CD14-positive monocyte (primary cell): ENCODE measurements around the gene ACACA. TPM values are rescaled to one million over a fixed set of nuclear protein-coding genes. Genes with fewer than 3 reads are reported as not detected.
A peak's percentile ranks its signal among the peaks of the same experiment; 100 is the strongest.
"Not testable (repeated sequence)": the region's sequence is repeated elsewhere in the genome, so short reads cannot be mapped to it uniquely, and the experiment has no call there.

Source experiments
- DNase-seq, 3 donors: peaks; one replicate each; pipeline ENCODE4 v3.0.0-alpha.2; 2011 to 2022
- H2AFZ ChIP-seq: 2 replicates; pipeline ENCODE4 v1.6.0; 2012; ENCODE audit warnings: mild to moderate bottlenecking, low read depth, low read length, inconsistent platforms; ENCODE audit not compliant: insufficient read depth, poor library complexity, severe bottlenecking
- H3K27ac ChIP-seq, 2 donors: 1 replicate in 1 of 2; 2 replicates in 1 of 2; pipeline ENCODE4 v1.5.1; 2012 to 2013; ENCODE audit warnings: low read length in 2 of 2, control low read depth in 1 of 2, inconsistent platforms in 1 of 2, low read depth in 1 of 2, mild to moderate bottlenecking in 1 of 2
- H3K27me3 ChIP-seq, 2 donors: one replicate each; pipeline versions ENCODE4 v1.6.0 to v1.6.1; 2011 to 2013; ENCODE audit warnings: low read length in 2 of 2; ENCODE audit not compliant: control insufficient read depth in 2 of 2, insufficient read depth in 2 of 2
- H3K36me3 ChIP-seq, 2 donors: replicated peaks in 1 of 2; 1 replicate in 1 of 2; 2 replicates in 1 of 2; pipeline versions ENCODE4 v1.5.1 to v1.6.1; 2012 to 2013; ENCODE audit warnings: low read length in 2 of 2, control low read depth in 1 of 2, inconsistent platforms in 1 of 2, mild to moderate bottlenecking in 1 of 2; ENCODE audit not compliant: insufficient read depth in 2 of 2, control insufficient read depth in 1 of 2
- H3K4me1 ChIP-seq, 2 donors: 1 replicate in 1 of 2; 2 replicates in 1 of 2; pipeline versions ENCODE4 v1.5.1 to v1.6.1; 2012 to 2013; ENCODE audit warnings: low read length in 2 of 2, control low read depth in 1 of 2, inconsistent platforms in 1 of 2, mild to moderate bottlenecking in 1 of 2, moderate library complexity in 1 of 2; ENCODE audit not compliant: insufficient read depth in 2 of 2, control insufficient read depth in 1 of 2
- H3K4me2 ChIP-seq: replicated peaks from 2 replicates; pipeline ENCODE3; 2012; ENCODE audit warnings: low read length, moderate library complexity, mild to moderate bottlenecking; ENCODE audit not compliant: poor library complexity, severe bottlenecking; ENCODE audit errors: extremely low read depth
- H3K4me3 ChIP-seq, 3 experiments: fragments of 200-600 bp in 1 of 3; sonication (generic) in 1 of 3; replicated peaks in 1 of 3; 1 replicate in 2 of 3; 2 replicates in 1 of 3; pipeline ENCODE4 v1.5.1; 2011 to 2013; ENCODE audit warnings: low read length in 3 of 3, mild to moderate bottlenecking in 3 of 3, control low read depth in 2 of 3, low read depth in 2 of 3, inconsistent platforms in 1 of 3, moderate library complexity in 1 of 3
- H3K79me2 ChIP-seq: 2 replicates; pipeline ENCODE4 v1.6.0; 2012; ENCODE audit warnings: mild to moderate bottlenecking, control low read depth, inconsistent platforms, low read length, moderate library complexity; ENCODE audit not compliant: insufficient read depth
- H3K9ac ChIP-seq: 2 replicates; pipeline ENCODE4 v1.6.0; 2017; ENCODE audit warnings: low read length, mild to moderate bottlenecking; ENCODE audit not compliant: insufficient read depth, poor library complexity, severe bottlenecking
- H3K9me3 ChIP-seq, 2 donors: replicated peaks in 1 of 2; 1 replicate in 1 of 2; 2 replicates in 1 of 2; pipeline versions ENCODE4 v1.5.1 to v1.6.1; 2012 to 2013; ENCODE audit warnings: low read length in 2 of 2, control low read depth in 1 of 2; ENCODE audit not compliant: control insufficient read depth in 1 of 2, insufficient read depth in 1 of 2
- H4K20me1 ChIP-seq: 2 replicates; pipeline ENCODE4 v1.6.0; 2012; ENCODE audit warnings: mild to moderate bottlenecking, low read length, control low read depth, moderate library complexity; ENCODE audit not compliant: insufficient read depth
- H3K27ac Mint-ChIP-seq, 7 donors: one replicate each; pipeline ENCODE4 v1.8.0; 2020; ENCODE audit warnings: mild to moderate bottlenecking in 7 of 7, mixed read lengths in 7 of 7, moderate library complexity in 6 of 7, inconsistent platforms in 2 of 7
- H3K27me3 Mint-ChIP-seq, 3 donors: one replicate each; pipeline ENCODE4 v1.8.0; 2021 to 2022; ENCODE audit warnings: low read depth in 3 of 3, mild to moderate bottlenecking in 3 of 3, mixed read lengths in 3 of 3, moderate library complexity in 3 of 3, inconsistent platforms in 1 of 3
- H3K36me3 Mint-ChIP-seq, 2 donors: one replicate each; pipeline ENCODE4 v1.8.0; 2020; ENCODE audit warnings: mixed read lengths in 2 of 2, inconsistent platforms in 1 of 2, mild to moderate bottlenecking in 1 of 2
- H3K4me1 Mint-ChIP-seq: one replicate; pipeline ENCODE4 v1.8.0; 2020; ENCODE audit warnings: mild to moderate bottlenecking, mixed read lengths
- H3K4me3 Mint-ChIP-seq, 2 donors: one replicate each; pipeline ENCODE4 v1.8.0; 2020; ENCODE audit warnings: mild to moderate bottlenecking in 2 of 2, mixed read lengths in 2 of 2, moderate library complexity in 1 of 2
- H3K9me3 Mint-ChIP-seq, 7 donors: one replicate each; pipeline ENCODE4 v1.8.0; 2020 to 2022; ENCODE audit warnings: mixed read lengths in 7 of 7, mild to moderate bottlenecking in 6 of 7, moderate library complexity in 6 of 7, inconsistent platforms in 2 of 7
- CTCF ChIP-seq: fragments of 200-600 bp; IDR thresholded peaks from one replicate; pipeline ENCODE4 v1.8.0; 2022; ENCODE audit warnings: antibody characterized with exemption, mild to moderate bottlenecking
- WGBS: methylation state at CpG from one replicate; pipeline ENCODE4 v1.1.5; 2013; ENCODE audit warnings: missing lambda C conversion rate; ENCODE audit not compliant: insufficient coverage; 5-methylcytosine and 5-hydroxymethylcytosine counted together
- intact Hi-C, 2 donors: fragments of 100-400 bp; cut with micrococcal nuclease; formaldehyde crosslinking; loops; one replicate each; pipeline versions ENCODE4 v1.15.0 to v1.15.1; 2023
- polyA plus RNA-seq, 3 donors: library from polyadenylated mRNA; depleted of rRNA in 1 of 3; unstranded in 2 of 3; stranded (reverse) in 1 of 3; fragments of 300-500 nt in 2 of 3; fragments of >200 nt in 1 of 3; fragmentation: Illumina TruSeq in 2 of 3; gene quantifications; 1 replicate in 2 of 3; 2 replicates in 1 of 3; pipeline ENCODE4 v1.2.3, GENCODE V29; 2012 to 2021

Gene ACACA
- polyA plus RNA-seq, 3 donors = 3.5 to 4.6 (median 3.8) TPM

GRCh38 chr17:37447641-37448040, 41.0 kb upstream of the ACACA start:
- no peak overlapping the region for H3K4me3 ChIP-seq
- Mint-ChIP-seq H3K9me3 (peaks cover 0 to 2% (median 0%) of the 10 kb centered on the region in 7 donors), H3K4me1 (no peaks in the 10 kb centered on the region), H3K36me3 (peaks cover 66 to 92% of the 10 kb centered on the region in 2 donors), H3K27ac (no peak overlapping the region), H3K27me3 (no peaks in the 10 kb centered on the region), H3K4me3 (no peak overlapping the region)
- H3K9me3 ChIP-seq = no peaks in the 10 kb centered on the region
- peaks cover 53 to 97% of the 10 kb centered on the region in 2 donors for H3K36me3 ChIP-seq
- H3K79me2 ChIP-seq = no peaks in the 10 kb centered on the region
- H4K20me1 ChIP-seq = no peaks in the 10 kb centered on the region
- no peaks in the 10 kb centered on the region for H3K27me3 ChIP-seq
- H2AFZ ChIP-seq = no peak overlapping the region
- no peak overlapping the region for H3K4me2 ChIP-seq
- intact Hi-C loops = no loop called here
- H3K27ac ChIP-seq = no peak overlapping the region
- DNase-seq = no peak
- H3K9ac ChIP-seq = no peak overlapping the region
- H3K4me1 ChIP-seq = no peaks in the 10 kb centered on the region
- no peak for TF ChIP-seq CTCF
- 100% methylated on average over 1 of the region's 1 CpG for WGBS

DNA sequence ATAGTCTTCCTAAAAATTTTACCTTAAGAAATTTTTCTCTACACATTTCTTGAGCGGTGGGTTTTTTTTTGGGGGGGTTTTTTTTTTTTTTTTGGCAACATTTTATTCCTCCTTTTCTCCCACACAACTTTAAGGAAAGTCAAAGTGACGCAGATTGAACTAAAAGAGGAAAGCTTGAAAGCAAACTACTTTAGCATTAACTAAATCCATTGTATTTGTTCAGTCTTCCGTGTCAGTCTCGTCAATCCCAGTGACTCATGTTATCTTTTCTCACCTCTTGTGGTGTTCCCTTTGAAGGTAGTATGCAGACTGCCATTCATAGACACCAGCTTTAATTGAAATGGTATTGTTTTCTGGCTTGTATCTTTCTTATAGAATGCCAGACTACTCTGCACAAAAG, 39.4 kb upstream of the ACACA start:
- H3K9ac ChIP-seq = no peak overlapping the region
- intact Hi-C loops = no loop called here
- no peak overlapping the region for H3K4me2 ChIP-seq
- TF ChIP-seq CTCF = no peak
- no peaks in the 10 kb centered on the region for H3K27me3 Mint-ChIP-seq
- no peak overlapping the region for H3K27ac Mint-ChIP-seq
- H3K36me3 Mint-ChIP-seq = peaks cover 69 to 88% of the 10 kb centered on the region in 2 donors
- no peaks in the 10 kb centered on the region for H3K27me3 ChIP-seq
- H3K4me1 ChIP-seq = no peaks in the 10 kb centered on the region
- H3K4me3 Mint-ChIP-seq = no peak overlapping the region
- H3K4me1 Mint-ChIP-seq = no peaks in the 10 kb centered on the region
- no peak overlapping the region for H3K27ac ChIP-seq
- no peak overlapping the region for H3K4me3 ChIP-seq
- H2AFZ ChIP-seq = no peak overlapping the region
- H4K20me1 ChIP-seq = no peaks in the 10 kb centered on the region
- peaks cover 56 to 97% of the 10 kb centered on the region in 2 donors for H3K36me3 ChIP-seq
- H3K9me3 ChIP-seq = no peaks in the 10 kb centered on the region
- H3K9me3 Mint-ChIP-seq = peaks cover 0 to 2% (median 0%) of the 10 kb centered on the region in 7 donors
- no peak for DNase-seq
- no peaks in the 10 kb centered on the region for H3K79me2 ChIP-seq
- no CpG with 5 or more reads among the region's 4 CpGs for WGBS

DNA sequence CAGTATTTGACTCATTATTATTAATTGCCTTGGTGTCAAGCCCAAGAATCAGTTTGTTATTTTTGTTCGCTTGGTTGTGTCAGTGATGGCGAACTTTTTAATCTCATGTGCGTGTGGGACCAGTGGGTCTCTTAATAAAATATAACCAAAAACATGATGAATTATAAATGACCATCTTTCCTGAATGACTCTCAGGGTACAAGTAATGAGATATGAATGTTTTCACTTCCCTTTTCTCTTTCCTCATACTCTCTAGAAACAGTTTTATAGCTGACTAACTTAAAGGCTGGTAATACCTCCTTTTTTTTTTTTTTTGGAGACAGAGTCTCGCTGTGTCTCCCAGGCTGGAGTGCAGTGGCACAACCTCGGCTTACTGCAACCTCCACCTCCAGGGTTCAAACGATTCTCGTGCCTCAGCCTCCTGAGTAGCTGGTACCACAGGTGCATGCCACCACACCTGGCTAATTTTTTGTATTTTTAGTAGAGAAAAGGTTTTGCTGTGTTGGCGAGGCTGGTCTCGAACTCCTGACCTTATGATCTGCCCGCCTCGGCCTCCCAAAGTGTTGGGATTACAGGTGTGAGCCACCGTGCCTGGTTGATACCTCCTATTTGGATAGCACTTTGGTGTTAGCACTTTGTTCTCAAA, 34.9 kb upstream of the ACACA start:
- H3K4me3 Mint-ChIP-seq, H3K79me2 ChIP-seq, H2AFZ ChIP-seq, H3K4me3 ChIP-seq, H3K27me3 ChIP-seq, DNase-seq, H3K9me3 Mint-ChIP-seq, H3K9ac ChIP-seq, H3K9me3 ChIP-seq, H3K4me2 ChIP-seq, intact Hi-C loops, H3K4me1 ChIP-seq, H3K27me3 Mint-ChIP-seq, H4K20me1 ChIP-seq, H3K4me1 Mint-ChIP-seq: not testable (repeated sequence)
- peak overlapping the region in 2 of 7 donors; percentile 2 to 48 for H3K27ac Mint-ChIP-seq
- WGBS = 100% methylated on average over 3 of the region's 12 CpGs
- H3K36me3 ChIP-seq = peaks cover 57 to 91% of the 10 kb centered on the region in 2 donors
- peaks cover 59 to 84% of the 10 kb centered on the region in 2 donors for H3K36me3 Mint-ChIP-seq
- peak overlapping the region in 1 of 2 donors; percentile 41 for H3K27ac ChIP-seq
